ENCODE measurements around the gene SPHKAP.

The SPHKAP gene

DNA sequence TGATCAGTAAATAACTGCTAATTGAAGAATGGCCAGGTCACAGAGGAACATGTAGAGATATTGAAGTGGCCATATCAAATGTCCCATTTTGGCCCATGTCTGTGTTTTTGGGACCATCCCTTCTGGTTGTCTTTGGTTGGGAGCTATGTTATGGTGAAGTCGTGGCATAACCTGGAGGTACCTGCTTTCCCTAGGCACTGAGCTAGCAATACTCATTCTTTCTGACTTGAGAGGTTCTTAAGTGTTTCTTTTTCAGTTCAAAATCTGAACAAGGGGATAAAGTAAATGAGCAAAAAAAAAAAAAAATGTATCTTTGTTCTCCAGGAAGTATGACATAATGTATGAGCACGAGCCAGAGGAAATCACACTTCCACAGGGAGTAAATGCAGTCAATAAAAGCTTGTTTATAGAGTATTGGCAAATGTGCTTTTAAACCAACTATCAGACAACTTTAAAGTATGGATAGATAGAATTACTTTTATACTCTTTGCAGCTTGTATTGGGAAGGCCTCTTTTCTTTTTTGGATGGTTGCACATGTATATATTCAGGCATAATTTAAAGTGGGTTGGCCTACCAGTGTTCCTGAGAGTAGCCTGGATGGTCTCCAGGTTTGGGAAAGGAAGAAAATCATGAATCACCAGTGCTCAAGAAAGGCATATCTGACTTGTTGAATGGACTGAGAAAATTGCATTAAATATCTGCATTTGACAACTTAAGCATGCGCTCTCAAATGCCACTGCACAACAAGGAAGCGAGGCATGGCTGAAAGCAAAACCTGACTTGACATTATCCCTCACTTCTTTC is 125.0 kb downstream of the SPHKAP start:
- ATAC-seq, result no peak
- no peak for TF ChIP-seq ESRRG (CRISPR knock-in tag; IDR thresholded peaks at IDR 0.05)

DNA sequence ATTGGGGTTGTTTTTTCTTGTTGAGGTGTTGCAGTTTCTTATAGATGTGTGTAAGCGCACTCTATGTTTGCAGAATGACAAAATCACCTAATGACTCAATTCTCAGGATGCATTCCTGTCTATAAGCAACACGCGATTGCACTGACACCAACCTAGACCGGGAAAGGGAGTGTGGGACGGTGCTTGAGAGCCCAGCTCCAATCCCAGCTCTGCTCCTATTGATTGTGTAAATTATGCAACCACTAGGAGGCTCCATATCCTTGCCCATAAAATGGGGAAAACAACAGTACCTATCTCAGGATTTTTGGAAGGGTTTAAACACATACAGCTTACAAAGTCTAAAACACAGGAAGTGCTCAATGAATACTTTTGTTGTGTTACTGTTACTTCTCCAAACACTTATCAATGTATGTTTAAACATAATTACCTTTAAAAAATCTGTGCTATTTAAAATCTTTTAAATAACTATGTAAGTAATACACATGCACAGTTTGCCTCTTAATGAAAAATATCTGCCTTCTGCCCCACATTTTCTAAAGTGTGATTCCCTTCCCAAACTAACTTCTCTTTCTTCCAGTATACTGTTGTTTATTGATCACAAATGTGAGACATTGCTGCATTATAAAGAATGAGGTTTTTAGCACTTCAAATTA is 132.5 kb downstream of the SPHKAP start:
- peak; percentile 100 for ATAC-seq

DNA sequence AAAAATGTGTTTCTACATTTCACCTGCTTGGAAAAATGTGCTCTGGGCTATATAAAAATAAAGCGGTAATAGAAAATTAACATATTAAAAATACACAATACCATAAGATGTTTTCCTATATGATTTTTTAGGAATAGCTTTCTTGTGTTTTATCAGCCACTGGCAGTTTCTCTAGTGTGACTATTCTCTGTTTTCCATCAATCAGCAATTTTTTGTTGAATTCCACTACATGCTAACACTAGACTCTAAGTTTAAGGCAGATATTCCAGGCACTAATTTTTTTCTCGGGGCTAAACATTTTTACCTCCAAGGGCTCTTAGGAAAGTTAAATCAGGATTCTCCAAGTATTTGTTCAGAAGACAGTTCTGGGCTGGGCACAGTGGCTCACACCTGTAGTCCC is 140.5 kb downstream of the SPHKAP start:
- no peak for ATAC-seq
- no peak for TF ChIP-seq ZFP30 (CRISPR knock-in tag; IDR thresholded peaks at IDR 0.05)
- TF ChIP-seq PPARA (CRISPR knock-in tag; IDR thresholded peaks at IDR 0.05; ENCODE audit: borderline replicate concordance), result no peak
- no peak for TF ChIP-seq TOX (CRISPR knock-in tag; IDR thresholded peaks at IDR 0.05; ENCODE audit: borderline replicate concordance)
- TF ChIP-seq ZC3H10 (CRISPR knock-in tag; IDR thresholded peaks at IDR 0.05), result no peak
- TF ChIP-seq, protein P1, sequence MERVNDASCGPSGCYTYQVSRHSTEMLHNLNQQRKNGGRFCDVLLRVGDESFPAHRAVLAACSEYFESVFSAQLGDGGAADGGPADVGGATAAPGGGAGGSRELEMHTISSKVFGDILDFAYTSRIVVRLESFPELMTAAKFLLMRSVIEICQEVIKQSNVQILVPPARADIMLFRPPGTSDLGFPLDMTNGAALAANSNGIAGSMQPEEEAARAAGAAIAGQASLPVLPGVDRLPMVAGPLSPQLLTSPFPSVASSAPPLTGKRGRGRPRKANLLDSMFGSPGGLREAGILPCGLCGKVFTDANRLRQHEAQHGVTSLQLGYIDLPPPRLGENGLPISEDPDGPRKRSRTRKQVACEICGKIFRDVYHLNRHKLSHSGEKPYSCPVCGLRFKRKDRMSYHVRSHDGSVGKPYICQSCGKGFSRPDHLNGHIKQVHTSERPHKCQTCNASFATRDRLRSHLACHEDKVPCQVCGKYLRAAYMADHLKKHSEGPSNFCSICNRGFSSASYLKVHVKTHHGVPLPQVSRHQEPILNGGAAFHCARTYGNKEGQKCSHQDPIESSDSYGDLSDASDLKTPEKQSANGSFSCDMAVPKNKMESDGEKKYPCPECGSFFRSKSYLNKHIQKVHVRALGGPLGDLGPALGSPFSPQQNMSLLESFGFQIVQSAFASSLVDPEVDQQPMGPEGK (CRISPR knock-in tag; IDR thresholded peaks at IDR 0.05; ENCODE audit: borderline replicate concordance), result no peak
- no peak for TF ChIP-seq SNAI2 (CRISPR knock-in tag; IDR thresholded peaks at IDR 0.05)
- TF ChIP-seq CSDC2 (CRISPR knock-in tag; IDR thresholded peaks at IDR 0.05), result no peak
- no peak for TF ChIP-seq ZNF565 (CRISPR knock-in tag; conservative IDR thresholded peaks at IDR 0.05; ENCODE audit: low read depth)
- TF ChIP-seq ESRRG (CRISPR knock-in tag; IDR thresholded peaks at IDR 0.05), result no peak
- no peak for TF ChIP-seq RARB (CRISPR knock-in tag; IDR thresholded peaks at IDR 0.05)
- TF ChIP-seq ARNTL (CRISPR knock-in tag; IDR thresholded peaks at IDR 0.05; ENCODE audit: borderline replicate concordance, low read depth), result no peak

More for the DNA sequence above, 132.5 kb downstream of the SPHKAP start:
- TF ChIP-seq, protein P2, sequence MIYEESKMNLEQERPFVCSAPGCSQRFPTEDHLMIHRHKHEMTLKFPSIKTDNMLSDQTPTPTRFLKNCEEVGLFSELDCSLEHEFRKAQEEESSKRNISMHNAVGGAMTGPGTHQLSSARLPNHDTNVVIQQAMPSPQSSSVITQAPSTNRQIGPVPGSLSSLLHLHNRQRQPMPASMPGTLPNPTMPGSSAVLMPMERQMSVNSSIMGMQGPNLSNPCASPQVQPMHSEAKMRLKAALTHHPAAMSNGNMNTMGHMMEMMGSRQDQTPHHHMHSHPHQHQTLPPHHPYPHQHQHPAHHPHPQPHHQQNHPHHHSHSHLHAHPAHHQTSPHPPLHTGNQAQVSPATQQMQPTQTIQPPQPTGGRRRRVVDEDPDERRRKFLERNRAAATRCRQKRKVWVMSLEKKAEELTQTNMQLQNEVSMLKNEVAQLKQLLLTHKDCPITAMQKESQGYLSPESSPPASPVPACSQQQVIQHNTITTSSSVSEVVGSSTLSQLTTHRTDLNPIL (CRISPR knock-in tag; IDR thresholded peaks at IDR 0.05; ENCODE audit: low read depth), result no peak
- TF ChIP-seq SNAI2 (CRISPR knock-in tag; IDR thresholded peaks at IDR 0.05) (no peak), ZFP30 (CRISPR knock-in tag; IDR thresholded peaks at IDR 0.05) (no peak), TOX (CRISPR knock-in tag; IDR thresholded peaks at IDR 0.05; ENCODE audit: borderline replicate concordance) (no peak), PPARA (CRISPR knock-in tag; IDR thresholded peaks at IDR 0.05; ENCODE audit: borderline replicate concordance) (no peak), ARNTL (CRISPR knock-in tag; IDR thresholded peaks at IDR 0.05; ENCODE audit: borderline replicate concordance, low read depth) (no peak), ZFP3 (CRISPR knock-in tag; IDR thresholded peaks at IDR 0.05) (no peak), GLIS3 (CRISPR knock-in tag; IDR thresholded peaks at IDR 0.05) (no peak), CSDC2 (CRISPR knock-in tag; IDR thresholded peaks at IDR 0.05) (no peak), OSR1 (CRISPR knock-in tag; IDR thresholded peaks at IDR 0.05) (no peak)
- TF ChIP-seq, protein P3, sequence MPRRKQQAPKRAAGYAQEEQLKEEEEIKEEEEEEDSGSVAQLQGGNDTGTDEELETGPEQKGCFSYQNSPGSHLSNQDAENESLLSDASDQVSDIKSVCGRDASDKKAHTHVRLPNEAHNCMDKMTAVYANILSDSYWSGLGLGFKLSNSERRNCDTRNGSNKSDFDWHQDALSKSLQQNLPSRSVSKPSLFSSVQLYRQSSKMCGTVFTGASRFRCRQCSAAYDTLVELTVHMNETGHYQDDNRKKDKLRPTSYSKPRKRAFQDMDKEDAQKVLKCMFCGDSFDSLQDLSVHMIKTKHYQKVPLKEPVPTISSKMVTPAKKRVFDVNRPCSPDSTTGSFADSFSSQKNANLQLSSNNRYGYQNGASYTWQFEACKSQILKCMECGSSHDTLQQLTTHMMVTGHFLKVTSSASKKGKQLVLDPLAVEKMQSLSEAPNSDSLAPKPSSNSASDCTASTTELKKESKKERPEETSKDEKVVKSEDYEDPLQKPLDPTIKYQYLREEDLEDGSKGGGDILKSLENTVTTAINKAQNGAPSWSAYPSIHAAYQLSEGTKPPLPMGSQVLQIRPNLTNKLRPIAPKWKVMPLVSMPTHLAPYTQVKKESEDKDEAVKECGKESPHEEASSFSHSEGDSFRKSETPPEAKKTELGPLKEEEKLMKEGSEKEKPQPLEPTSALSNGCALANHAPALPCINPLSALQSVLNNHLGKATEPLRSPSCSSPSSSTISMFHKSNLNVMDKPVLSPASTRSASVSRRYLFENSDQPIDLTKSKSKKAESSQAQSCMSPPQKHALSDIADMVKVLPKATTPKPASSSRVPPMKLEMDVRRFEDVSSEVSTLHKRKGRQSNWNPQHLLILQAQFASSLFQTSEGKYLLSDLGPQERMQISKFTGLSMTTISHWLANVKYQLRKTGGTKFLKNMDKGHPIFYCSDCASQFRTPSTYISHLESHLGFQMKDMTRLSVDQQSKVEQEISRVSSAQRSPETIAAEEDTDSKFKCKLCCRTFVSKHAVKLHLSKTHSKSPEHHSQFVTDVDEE (CRISPR knock-in tag; IDR thresholded peaks at IDR 0.05), result no peak
- TF ChIP-seq, protein P4, sequence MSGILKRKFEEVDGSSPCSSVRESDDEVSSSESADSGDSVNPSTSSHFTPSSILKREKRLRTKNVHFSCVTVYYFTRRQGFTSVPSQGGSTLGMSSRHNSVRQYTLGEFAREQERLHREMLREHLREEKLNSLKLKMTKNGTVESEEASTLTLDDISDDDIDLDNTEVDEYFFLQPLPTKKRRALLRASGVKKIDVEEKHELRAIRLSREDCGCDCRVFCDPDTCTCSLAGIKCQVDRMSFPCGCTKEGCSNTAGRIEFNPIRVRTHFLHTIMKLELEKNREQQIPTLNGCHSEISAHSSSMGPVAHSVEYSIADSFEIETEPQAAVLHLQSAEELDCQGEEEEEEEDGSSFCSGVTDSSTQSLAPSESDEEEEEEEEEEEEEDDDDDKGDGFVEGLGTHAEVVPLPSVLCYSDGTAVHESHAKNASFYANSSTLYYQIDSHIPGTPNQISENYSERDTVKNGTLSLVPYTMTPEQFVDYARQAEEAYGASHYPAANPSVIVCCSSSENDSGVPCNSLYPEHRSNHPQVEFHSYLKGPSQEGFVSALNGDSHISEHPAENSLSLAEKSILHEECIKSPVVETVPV (CRISPR knock-in tag; IDR thresholded peaks at IDR 0.05), result no peak
- TF ChIP-seq, protein P1 (CRISPR knock-in tag; IDR thresholded peaks at IDR 0.05; ENCODE audit: borderline replicate concordance), result no peak

Data from SK-N-SH treated with all-trans-retinoic acid at 6 μM for 48 hours (cell line).